ENCODE results near the gene CACNA1A.
"Not testable (repeated sequence)": the region's sequence is repeated elsewhere in the genome, so short reads cannot be mapped to it uniquely, and the experiment has no call there.

- TF ChIP-seq, protein P1, sequence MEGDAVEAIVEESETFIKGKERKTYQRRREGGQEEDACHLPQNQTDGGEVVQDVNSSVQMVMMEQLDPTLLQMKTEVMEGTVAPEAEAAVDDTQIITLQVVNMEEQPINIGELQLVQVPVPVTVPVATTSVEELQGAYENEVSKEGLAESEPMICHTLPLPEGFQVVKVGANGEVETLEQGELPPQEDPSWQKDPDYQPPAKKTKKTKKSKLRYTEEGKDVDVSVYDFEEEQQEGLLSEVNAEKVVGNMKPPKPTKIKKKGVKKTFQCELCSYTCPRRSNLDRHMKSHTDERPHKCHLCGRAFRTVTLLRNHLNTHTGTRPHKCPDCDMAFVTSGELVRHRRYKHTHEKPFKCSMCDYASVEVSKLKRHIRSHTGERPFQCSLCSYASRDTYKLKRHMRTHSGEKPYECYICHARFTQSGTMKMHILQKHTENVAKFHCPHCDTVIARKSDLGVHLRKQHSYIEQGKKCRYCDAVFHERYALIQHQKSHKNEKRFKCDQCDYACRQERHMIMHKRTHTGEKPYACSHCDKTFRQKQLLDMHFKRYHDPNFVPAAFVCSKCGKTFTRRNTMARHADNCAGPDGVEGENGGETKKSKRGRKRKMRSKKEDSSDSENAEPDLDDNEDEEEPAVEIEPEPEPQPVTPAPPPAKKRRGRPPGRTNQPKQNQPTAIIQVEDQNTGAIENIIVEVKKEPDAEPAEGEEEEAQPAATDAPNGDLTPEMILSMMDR (IDR thresholded peaks at IDR 0.05) = not testable (repeated sequence)
- TF ChIP-seq POLR2A (IDR thresholded peaks at IDR 0.05) = not testable (repeated sequence)
These were observed 304.2 kb downstream of the CACNA1A start for GRCh38 chr19:13202112-13202511.
